ENCODE measurements around the gene PRR20G.

Gene PRR20G

GRCh38 chr3:127305499-127306060, 17.7 kb upstream of the PRR20G start:
- no peaks in the 10 kb centered on the region for H3K4me1 ChIP-seq (ENCODE audit: control insufficient read depth, low read length)
- no peak overlapping the region for H3K4me3 ChIP-seq (ENCODE audit: low read length)
- H3K27ac ChIP-seq (ENCODE audit: low read depth, low read length): no peak overlapping the region
- peaks cover 3% of the 10 kb centered on the region; the same call in 1 of the 2 replicates for H3K27me3 ChIP-seq (ENCODE audit: control insufficient read depth, low read length)
- H3K79me2 ChIP-seq (ENCODE audit: control insufficient read depth, low read length): no peaks in the 10 kb centered on the region
- H3K36me3 ChIP-seq (ENCODE audit: control insufficient read depth, low read length): no peaks in the 10 kb centered on the region
- H3K4me2 ChIP-seq (ENCODE audit: low read length): no peak overlapping the region
- peaks cover 2% of the 10 kb centered on the region; the same call in 1 of the 2 replicates for H4K20me1 ChIP-seq (ENCODE audit: control insufficient read depth, insufficient read depth, low read depth, low read length)
- H3K9me2 ChIP-seq (replicated peaks; ENCODE audit: control insufficient read depth, low read length): no peaks in the 10 kb centered on the region
- H3K9me3 ChIP-seq (ENCODE audit: control insufficient read depth, insufficient read depth, low read length): no peaks in the 10 kb centered on the region
- TF ChIP-seq CTCF (IDR thresholded peaks at IDR 0.05; ENCODE audit: low read depth, low read length, poor library complexity, severe bottlenecking) (no peak), EZH2phosphoT487 (IDR thresholded peaks at IDR 0.05; ENCODE audit: borderline replicate concordance, low read length) (no peak)
- H3F3A ChIP-seq (ENCODE audit: control insufficient read depth, insufficient read depth): no peaks in the 10 kb centered on the region

DNA sequence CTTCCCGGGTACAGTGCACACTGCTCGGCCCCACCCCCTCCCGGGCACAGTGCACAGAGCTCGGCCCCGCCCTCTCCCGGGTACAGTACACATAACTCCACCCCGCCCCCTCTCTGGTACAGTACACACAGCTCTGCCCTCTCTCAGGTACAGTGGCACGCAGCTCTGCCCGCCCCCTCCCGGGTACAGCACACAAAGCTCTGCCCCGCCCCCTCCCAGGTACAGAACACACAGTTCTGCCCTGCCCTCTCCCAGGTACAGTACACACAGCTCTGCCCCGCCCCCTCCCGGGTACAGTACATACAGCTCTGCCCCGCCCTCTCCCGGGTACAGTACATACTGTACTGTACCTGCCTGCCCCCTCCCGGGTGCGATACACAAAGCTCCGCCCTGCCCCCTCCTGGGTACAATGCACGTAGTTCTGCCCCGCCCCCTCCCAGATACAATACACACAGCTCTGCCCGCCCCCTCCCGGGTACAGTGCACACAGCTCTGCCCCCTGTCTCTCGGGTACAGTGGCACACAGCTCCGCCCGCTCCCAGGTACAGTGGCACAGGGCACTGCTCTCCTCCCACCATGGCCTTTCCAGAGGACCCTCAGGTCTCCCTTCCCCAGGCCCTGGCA, 16.4 kb upstream of the PRR20G start:
- Histone ChIP-seq H3K79me2 (ENCODE audit: control insufficient read depth, low read length) (no peaks in the 10 kb centered on the region), H3K9me3 (ENCODE audit: control insufficient read depth, insufficient read depth, low read length) (no peaks in the 10 kb centered on the region), H4K20me1 (ENCODE audit: control insufficient read depth, insufficient read depth, low read depth, low read length) (peaks cover 2% of the 10 kb centered on the region; the same call in 1 of the 2 replicates), H3K9me2 (replicated peaks; ENCODE audit: control insufficient read depth, low read length) (no peaks in the 10 kb centered on the region), H3K27me3 (ENCODE audit: control insufficient read depth, low read length) (peaks cover 3% of the 10 kb centered on the region; the same call in 1 of the 2 replicates), H3K27ac (ENCODE audit: low read depth, low read length) (no peak overlapping the region), H3K4me2 (ENCODE audit: low read length) (no peak overlapping the region), H3K4me3 (ENCODE audit: low read length) (no peak overlapping the region), H3K4me1 (ENCODE audit: control insufficient read depth, low read length) (no peaks in the 10 kb centered on the region), H3K36me3 (ENCODE audit: control insufficient read depth, low read length) (no peaks in the 10 kb centered on the region), H3F3A (ENCODE audit: control insufficient read depth, insufficient read depth) (no peaks in the 10 kb centered on the region)
- TF ChIP-seq CTCF (IDR thresholded peaks at IDR 0.05; ENCODE audit: low read depth, low read length, poor library complexity, severe bottlenecking): no peak

DNA sequence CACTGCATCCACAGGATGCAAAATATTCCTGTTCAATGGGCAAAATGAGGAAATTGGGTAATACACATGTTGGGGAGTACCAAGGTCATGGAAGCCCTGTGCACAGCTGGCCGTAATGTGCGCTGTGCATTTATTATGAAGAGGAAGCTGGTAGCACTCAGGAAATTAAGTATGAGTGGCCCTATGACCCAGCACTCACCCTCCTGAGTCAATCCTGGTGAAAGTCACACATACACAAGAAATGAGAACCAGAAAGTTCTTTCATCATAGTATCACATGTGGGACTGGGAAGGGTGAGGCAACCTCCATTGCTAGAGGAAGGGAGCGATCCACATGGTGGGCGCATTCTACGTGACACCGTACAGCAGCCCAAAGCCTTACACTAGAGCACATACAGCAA, 11.4 kb upstream of the PRR20G start:
- Histone ChIP-seq H4K20me1 (ENCODE audit: control insufficient read depth, insufficient read depth, low read depth, low read length) (peaks cover 2% of the 10 kb centered on the region; the same call in 1 of the 2 replicates), H3K4me3 (ENCODE audit: low read length) (no peak overlapping the region), H3K4me1 (ENCODE audit: control insufficient read depth, low read length) (no peaks in the 10 kb centered on the region), H3K27me3 (ENCODE audit: control insufficient read depth, low read length) (peaks cover 5% of the 10 kb centered on the region; the same call in 1 of the 2 replicates), H3K4me2 (ENCODE audit: low read length) (no peak overlapping the region), H3K9me3 (ENCODE audit: control insufficient read depth, insufficient read depth, low read length) (no peaks in the 10 kb centered on the region), H3F3A (ENCODE audit: control insufficient read depth, insufficient read depth) (no peaks in the 10 kb centered on the region), H3K9me2 (replicated peaks; ENCODE audit: control insufficient read depth, low read length) (no peaks in the 10 kb centered on the region), H3K27ac (ENCODE audit: low read depth, low read length) (no peak overlapping the region), H3K79me2 (ENCODE audit: control insufficient read depth, low read length) (no peaks in the 10 kb centered on the region), H3K36me3 (ENCODE audit: control insufficient read depth, low read length) (no peaks in the 10 kb centered on the region)
- no peak for TF ChIP-seq EZH2phosphoT487 (IDR thresholded peaks at IDR 0.05; ENCODE audit: borderline replicate concordance, low read length)
- TF ChIP-seq CTCF (IDR thresholded peaks at IDR 0.05; ENCODE audit: low read depth, low read length, poor library complexity, severe bottlenecking): no peak
